ENCODE measurements around the gene HELZ2. TPM values are rescaled to one million over a fixed set of nuclear protein-coding genes. Genes with fewer than 3 reads are reported as not detected.

Gene HELZ2
- total RNA-seq, 1 experiment from 2014 or later = 135 TPM

DNA sequence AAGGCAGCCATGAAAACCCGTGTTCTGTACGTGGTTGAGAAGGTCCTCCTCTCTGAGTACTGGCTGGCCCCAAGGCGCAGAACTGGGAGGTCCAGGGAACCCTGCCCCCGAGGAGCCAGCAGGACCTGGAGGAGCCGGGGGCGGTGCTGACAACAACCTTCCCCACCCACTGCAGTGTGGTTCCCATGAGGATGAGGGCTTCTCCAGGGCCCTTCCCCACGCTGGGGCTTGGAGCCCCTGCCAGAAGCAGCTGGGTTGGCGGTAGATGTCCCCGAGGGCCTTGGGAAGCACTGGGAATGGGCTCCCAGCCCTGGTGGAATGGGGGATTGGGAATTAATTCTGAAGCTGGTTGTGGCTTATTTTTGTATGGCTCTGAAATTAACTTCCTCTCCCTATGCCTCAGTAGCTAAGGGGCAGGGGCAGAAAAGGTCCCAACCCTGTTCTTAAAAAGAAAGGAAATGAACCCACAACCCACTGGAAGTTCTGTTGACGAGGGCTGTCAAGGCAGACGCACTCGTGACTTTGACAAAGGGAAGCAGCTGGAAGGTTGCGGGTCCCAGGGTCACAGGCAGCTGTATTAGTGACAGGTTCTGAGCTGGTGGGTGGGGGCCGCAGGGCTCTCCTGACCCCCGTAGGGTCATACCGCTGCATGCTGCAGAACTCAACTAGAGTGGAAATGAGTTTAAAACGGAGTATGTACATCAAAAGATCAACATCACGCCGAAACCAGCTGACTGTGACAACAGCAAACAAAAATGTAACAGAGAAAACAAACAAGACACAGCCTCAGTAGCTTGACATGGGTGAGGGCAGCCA lies 13.9 kb upstream of the HELZ2 start:
- Mint-ChIP-seq H3K27ac (ENCODE audit: unreplicated experiment) (no peak overlapping the region), H3K4me3 (ENCODE audit: low read depth, unreplicated experiment) (no peak overlapping the region), H3K36me3 (ENCODE audit: insufficient read depth, unreplicated experiment) (peaks cover 22% of the 10 kb centered on the region), H3K4me1 (ENCODE audit: low read depth, unreplicated experiment) (no peaks in the 10 kb centered on the region), H3K9me3 (ENCODE audit: low read depth, unreplicated experiment) (no peaks in the 10 kb centered on the region), H3K27me3 (ENCODE audit: unreplicated experiment) (no peaks in the 10 kb centered on the region)
- DNase-seq = no peak
- TF ChIP-seq, protein P1, sequence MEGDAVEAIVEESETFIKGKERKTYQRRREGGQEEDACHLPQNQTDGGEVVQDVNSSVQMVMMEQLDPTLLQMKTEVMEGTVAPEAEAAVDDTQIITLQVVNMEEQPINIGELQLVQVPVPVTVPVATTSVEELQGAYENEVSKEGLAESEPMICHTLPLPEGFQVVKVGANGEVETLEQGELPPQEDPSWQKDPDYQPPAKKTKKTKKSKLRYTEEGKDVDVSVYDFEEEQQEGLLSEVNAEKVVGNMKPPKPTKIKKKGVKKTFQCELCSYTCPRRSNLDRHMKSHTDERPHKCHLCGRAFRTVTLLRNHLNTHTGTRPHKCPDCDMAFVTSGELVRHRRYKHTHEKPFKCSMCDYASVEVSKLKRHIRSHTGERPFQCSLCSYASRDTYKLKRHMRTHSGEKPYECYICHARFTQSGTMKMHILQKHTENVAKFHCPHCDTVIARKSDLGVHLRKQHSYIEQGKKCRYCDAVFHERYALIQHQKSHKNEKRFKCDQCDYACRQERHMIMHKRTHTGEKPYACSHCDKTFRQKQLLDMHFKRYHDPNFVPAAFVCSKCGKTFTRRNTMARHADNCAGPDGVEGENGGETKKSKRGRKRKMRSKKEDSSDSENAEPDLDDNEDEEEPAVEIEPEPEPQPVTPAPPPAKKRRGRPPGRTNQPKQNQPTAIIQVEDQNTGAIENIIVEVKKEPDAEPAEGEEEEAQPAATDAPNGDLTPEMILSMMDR (IDR thresholded peaks at IDR 0.05; ENCODE audit: unreplicated experiment) = no peak
- intact Hi-C loops (cut with micrococcal nuclease; ENCODE audit: unreplicated experiment) = no loop called here
- CTCF ChIA-PET = interaction anchor here (0.6 kb wide), 2 partner anchors 14 to 22 kb away, joined by 3 to 4 read pairs; partner anchors contain the start of gene HELZ2
- no TSS peak for BruUV-seq (replicated peaks)

DNA sequence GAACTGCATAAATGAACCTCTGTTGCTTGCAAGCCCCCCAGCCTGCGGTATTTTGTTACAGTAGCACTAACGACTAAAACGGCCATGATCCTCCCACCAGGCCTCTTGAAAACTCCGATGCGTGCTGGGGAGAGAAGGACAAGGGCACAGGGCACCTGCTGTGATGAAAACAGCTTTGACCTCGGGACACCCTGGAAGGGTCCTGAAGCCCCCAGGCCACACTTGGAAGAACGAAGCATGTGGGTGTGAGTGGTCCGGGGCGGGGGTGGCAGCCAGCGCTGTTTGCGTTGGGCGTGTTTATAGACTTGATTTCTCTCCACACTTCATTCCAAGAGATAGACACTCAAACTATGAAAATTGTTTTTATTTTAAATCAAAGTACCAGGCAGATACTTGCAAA lies 13.2 kb upstream of the HELZ2 start:
- no peaks in the 10 kb centered on the region for H3K27me3 Mint-ChIP-seq (ENCODE audit: unreplicated experiment)
- TF ChIP-seq, protein P1 (IDR thresholded peaks at IDR 0.05; ENCODE audit: unreplicated experiment) = no peak
- peaks cover 22% of the 10 kb centered on the region for H3K36me3 Mint-ChIP-seq (ENCODE audit: insufficient read depth, unreplicated experiment)
- intact Hi-C loops (cut with micrococcal nuclease; ENCODE audit: unreplicated experiment) = no loop called here
- no TSS peak for BruUV-seq (replicated peaks)
- H3K4me3 Mint-ChIP-seq (ENCODE audit: low read depth, unreplicated experiment) = no peak overlapping the region
- no peaks in the 10 kb centered on the region for H3K9me3 Mint-ChIP-seq (ENCODE audit: low read depth, unreplicated experiment)
- H3K27ac Mint-ChIP-seq (ENCODE audit: unreplicated experiment) = no peak overlapping the region
- CTCF ChIA-PET = no interaction called here
- DNase-seq = no peak
- no peaks in the 10 kb centered on the region for H3K4me1 Mint-ChIP-seq (ENCODE audit: low read depth, unreplicated experiment)

DNA sequence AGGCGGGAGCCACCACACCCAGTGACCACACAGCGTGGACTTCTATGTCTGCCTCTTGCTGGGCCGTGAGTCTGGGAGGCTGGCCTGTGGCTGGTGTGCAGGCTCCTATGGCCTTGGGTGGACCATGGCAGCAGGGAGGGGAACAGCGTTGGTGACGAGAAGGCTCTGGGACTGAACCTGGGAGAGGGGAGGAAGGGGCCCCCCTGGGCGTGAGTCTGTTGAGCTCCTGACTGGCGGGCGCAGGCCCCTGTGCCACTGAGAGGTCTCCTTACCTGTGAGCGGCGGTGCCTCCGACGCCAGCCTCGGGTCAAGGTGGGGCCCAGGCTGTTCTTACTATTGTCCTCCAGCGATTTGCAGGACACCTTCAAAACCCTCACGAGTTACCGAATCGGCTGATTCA lies 12.8 kb upstream of the HELZ2 start:
- peaks cover 22% of the 10 kb centered on the region for H3K36me3 Mint-ChIP-seq (ENCODE audit: insufficient read depth, unreplicated experiment)
- CTCF ChIA-PET = no interaction called here
- no peak for DNase-seq
- no peak overlapping the region for H3K27ac Mint-ChIP-seq (ENCODE audit: unreplicated experiment)
- intact Hi-C loops (cut with micrococcal nuclease; ENCODE audit: unreplicated experiment) = no loop called here
- H3K4me1 Mint-ChIP-seq (ENCODE audit: low read depth, unreplicated experiment) = no peaks in the 10 kb centered on the region
- TF ChIP-seq, protein P1 (IDR thresholded peaks at IDR 0.05; ENCODE audit: unreplicated experiment) = no peak
- no peaks in the 10 kb centered on the region for H3K27me3 Mint-ChIP-seq (ENCODE audit: unreplicated experiment)
- H3K4me3 Mint-ChIP-seq (ENCODE audit: low read depth, unreplicated experiment) = no peak overlapping the region
- no TSS peak for BruUV-seq (replicated peaks)
- H3K9me3 Mint-ChIP-seq (ENCODE audit: low read depth, unreplicated experiment) = no peaks in the 10 kb centered on the region

DNA sequence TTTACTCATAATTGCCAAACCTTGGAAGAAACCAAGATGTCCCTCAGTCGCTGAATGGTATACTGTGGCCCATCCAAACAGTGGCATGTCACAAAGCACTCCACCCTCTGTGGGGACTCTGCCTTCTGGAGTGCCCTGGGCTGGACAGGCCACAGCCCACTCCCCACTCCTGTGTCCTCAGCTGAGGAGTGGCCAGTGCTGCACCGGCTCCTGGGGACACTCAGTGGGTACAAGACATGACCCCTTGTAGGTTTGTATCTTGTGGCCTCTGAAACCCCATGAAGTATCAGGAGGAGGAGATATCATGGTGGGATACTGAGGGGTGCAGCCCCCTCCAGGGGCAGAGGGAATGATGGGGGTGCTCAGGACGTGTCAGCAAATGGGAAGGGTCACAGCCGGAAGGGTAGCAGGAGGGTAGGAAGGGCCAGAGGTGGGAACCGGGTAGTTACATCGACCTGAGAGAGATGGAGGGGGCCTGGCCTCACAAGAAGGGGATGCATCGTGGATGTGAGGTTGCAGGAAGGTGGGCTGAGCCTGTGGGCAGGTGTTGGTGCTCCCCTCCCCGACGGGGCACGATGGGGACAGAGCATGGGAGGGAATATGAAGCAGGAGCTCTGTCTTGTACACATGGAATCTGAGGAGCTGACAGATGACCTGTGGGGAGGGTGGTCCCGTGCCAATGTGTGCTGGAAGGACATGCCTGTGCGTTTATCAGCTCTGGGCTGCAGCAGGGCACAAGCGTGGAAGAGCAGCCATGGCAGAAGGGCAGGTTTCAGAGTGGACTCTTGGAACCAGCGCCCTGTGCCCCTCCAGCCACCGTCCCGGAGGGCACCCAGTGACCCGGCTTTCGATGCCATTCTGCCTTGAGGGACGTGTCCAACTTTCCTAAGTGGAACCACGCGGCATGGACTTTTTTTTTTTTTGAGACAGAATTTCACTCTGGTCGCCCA lies 11.9 kb upstream of the HELZ2 start:
- TF ChIP-seq, protein P1 (IDR thresholded peaks at IDR 0.05; ENCODE audit: unreplicated experiment) = no peak
- CTCF ChIA-PET = no interaction called here
- Mint-ChIP-seq H3K4me3 (ENCODE audit: low read depth, unreplicated experiment) (no peak overlapping the region), H3K4me1 (ENCODE audit: low read depth, unreplicated experiment) (no peaks in the 10 kb centered on the region), H3K36me3 (ENCODE audit: insufficient read depth, unreplicated experiment) (peaks cover 22% of the 10 kb centered on the region), H3K27me3 (ENCODE audit: unreplicated experiment) (no peaks in the 10 kb centered on the region), H3K27ac (ENCODE audit: unreplicated experiment) (no peak overlapping the region), H3K9me3 (ENCODE audit: low read depth, unreplicated experiment) (no peaks in the 10 kb centered on the region)
- no peak for DNase-seq
- BruUV-seq (replicated peaks) = no TSS peak
- intact Hi-C loops (cut with micrococcal nuclease; ENCODE audit: unreplicated experiment) = no loop called here

Data from Calu3 (cell line).